MM.1S (cell line): ENCODE measurements around the gene KCNMA1.

Experiments
- DNase-seq: peaks from one replicate; pipeline ENCODE4 v3.0.0-alpha.2; 2015
- H2AFZ ChIP-seq: fragments of 300-600 bp; sonication (generic); 2 replicates; pipeline ENCODE4 v1.6.0; 2016; ENCODE audit warnings: antibody characterized with exemption, low read length
- H3F3A ChIP-seq: fragments of 300-600 bp; sonication (generic); 2 replicates; pipeline ENCODE4 v1.6.1; 2016; ENCODE audit warnings: mild to moderate bottlenecking, antibody characterized with exemption, low read length, moderate library complexity, mixed read lengths; ENCODE audit not compliant: insufficient read depth
- H3K27ac ChIP-seq: fragments of 300-600 bp; sonication (generic); 2 replicates; pipeline ENCODE4 v1.5.1; 2016; ENCODE audit warnings: mild to moderate bottlenecking, low read length
- H3K27me3 ChIP-seq: fragments of 300-600 bp; sonication (generic); replicated peaks from 2 replicates; pipeline ENCODE4 v1.6.0; 2016; ENCODE audit warnings: low read length; ENCODE audit not compliant: insufficient read depth
- H3K36me3 ChIP-seq: fragments of 300-600 bp; sonication (generic); replicated peaks from 2 replicates; pipeline ENCODE4 v1.6.1; 2016; ENCODE audit warnings: mild to moderate bottlenecking, low read length, mixed read lengths; ENCODE audit not compliant: insufficient read depth
- H3K4me1 ChIP-seq: fragments of 300-600 bp; sonication (generic); 2 replicates; pipeline ENCODE4 v1.6.1; 2016; ENCODE audit warnings: low read length, mixed read lengths
- H3K4me2 ChIP-seq: fragments of 300-600 bp; sonication (generic); 2 replicates; pipeline ENCODE4 v1.6.0; 2016; ENCODE audit warnings: low read depth, low read length
- H3K4me3 ChIP-seq: fragments of 300-600 bp; sonication (generic); 2 replicates; pipeline ENCODE4 v1.5.1; 2016; ENCODE audit warnings: low read length, mixed read lengths
- H3K79me2 ChIP-seq: fragments of 300-600 bp; sonication (generic); 2 replicates; pipeline ENCODE4 v1.6.1; 2016; ENCODE audit warnings: mixed run types, low read length, mixed read lengths
- H3K9ac ChIP-seq: fragments of 300-600 bp; sonication (generic); 2 replicates; pipeline ENCODE4 v1.6.1; 2016; ENCODE audit warnings: low read length, mixed read lengths
- H3K9me2 ChIP-seq: fragments of 300-600 bp; sonication (generic); replicated peaks from 2 replicates; pipeline ENCODE4 v1.6.1; 2016; ENCODE audit warnings: mild to moderate bottlenecking, low read length, mixed read lengths; ENCODE audit not compliant: insufficient read depth
- H3K9me3 ChIP-seq: fragments of 300-600 bp; sonication (generic); replicated peaks from 2 replicates; pipeline ENCODE4 v1.6.1; 2016; ENCODE audit warnings: mild to moderate bottlenecking, low read length, mixed read lengths; ENCODE audit not compliant: insufficient read depth
- H4K20me1 ChIP-seq: fragments of 300-600 bp; sonication (generic); 2 replicates; pipeline ENCODE4 v1.6.1; 2016; ENCODE audit warnings: mild to moderate bottlenecking, low read length, moderate library complexity, mixed read lengths; ENCODE audit not compliant: insufficient read depth
- EZH2 ChIP-seq: fragments of 300-600 bp; sonication (generic); optimal IDR thresholded peaks from 2 replicates; pipeline ENCODE3; 2017; ENCODE audit warnings: low read depth, mild to moderate bottlenecking, antibody characterized with exemption, low read length, mixed read lengths
- EZH2phosphoT487 ChIP-seq: fragments of 300-600 bp; sonication (generic); IDR thresholded peaks from 2 replicates; pipeline ENCODE4 v1.6.1; 2018; ENCODE audit warnings: antibody characterized with exemption, low read length
- TF ChIP-seq, protein P1 (sequence below): fragments of 300-600 bp; sonication (generic); IDR thresholded peaks from 2 replicates; pipeline ENCODE4 v1.5.1; 2016; ENCODE audit warnings: antibody characterized with exemption, low read length, mixed read lengths

KCNMA1 gene

GRCh38 chr10:77205135-77205534, 432.5 kb downstream of the KCNMA1 start:
- Histone ChIP-seq H3K27ac (no peak overlapping the region), H3K9me3 (no peaks in the 10 kb centered on the region), H3K9me2 (no peaks in the 10 kb centered on the region), H2AFZ (no peak overlapping the region), H3K4me3 (no peak overlapping the region), H3K36me3 (no peaks in the 10 kb centered on the region), H3F3A (no peaks in the 10 kb centered on the region), H3K4me2 (no peak overlapping the region), H4K20me1 (no peaks in the 10 kb centered on the region), H3K9ac (no peak overlapping the region), H3K4me1 (peaks cover 2% of the 10 kb centered on the region), H3K79me2 (no peaks in the 10 kb centered on the region), H3K27me3 (no peaks in the 10 kb centered on the region)
- TF ChIP-seq EZH2phosphoT487 (no peak), EZH2 (no peak)
- TF ChIP-seq, protein P1, sequence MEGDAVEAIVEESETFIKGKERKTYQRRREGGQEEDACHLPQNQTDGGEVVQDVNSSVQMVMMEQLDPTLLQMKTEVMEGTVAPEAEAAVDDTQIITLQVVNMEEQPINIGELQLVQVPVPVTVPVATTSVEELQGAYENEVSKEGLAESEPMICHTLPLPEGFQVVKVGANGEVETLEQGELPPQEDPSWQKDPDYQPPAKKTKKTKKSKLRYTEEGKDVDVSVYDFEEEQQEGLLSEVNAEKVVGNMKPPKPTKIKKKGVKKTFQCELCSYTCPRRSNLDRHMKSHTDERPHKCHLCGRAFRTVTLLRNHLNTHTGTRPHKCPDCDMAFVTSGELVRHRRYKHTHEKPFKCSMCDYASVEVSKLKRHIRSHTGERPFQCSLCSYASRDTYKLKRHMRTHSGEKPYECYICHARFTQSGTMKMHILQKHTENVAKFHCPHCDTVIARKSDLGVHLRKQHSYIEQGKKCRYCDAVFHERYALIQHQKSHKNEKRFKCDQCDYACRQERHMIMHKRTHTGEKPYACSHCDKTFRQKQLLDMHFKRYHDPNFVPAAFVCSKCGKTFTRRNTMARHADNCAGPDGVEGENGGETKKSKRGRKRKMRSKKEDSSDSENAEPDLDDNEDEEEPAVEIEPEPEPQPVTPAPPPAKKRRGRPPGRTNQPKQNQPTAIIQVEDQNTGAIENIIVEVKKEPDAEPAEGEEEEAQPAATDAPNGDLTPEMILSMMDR = no peak
- DNase-seq = no peak

DNA sequence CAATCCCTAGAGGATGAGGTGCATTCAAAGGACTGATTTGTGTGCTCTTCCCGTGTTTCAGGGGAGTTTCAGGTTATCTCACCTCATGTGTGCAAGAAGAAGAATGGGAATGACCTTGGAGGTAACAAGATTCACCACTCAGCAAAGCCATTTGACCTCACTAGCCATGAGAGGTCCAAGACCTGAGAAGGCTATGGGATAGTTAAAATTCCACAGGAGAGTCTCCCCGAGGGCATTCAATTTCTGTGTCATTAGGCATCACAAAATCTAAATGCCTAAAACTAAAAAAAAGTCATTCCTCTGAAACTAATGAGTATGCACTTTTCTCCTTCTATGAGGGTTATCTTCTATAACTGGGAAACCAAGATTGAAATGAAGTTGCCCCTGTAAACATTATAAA, 433.4 kb downstream of the KCNMA1 start:
- Histone ChIP-seq H3F3A (no peaks in the 10 kb centered on the region), H3K79me2 (no peaks in the 10 kb centered on the region), H3K4me2 (no peak overlapping the region), H3K27me3 (no peaks in the 10 kb centered on the region), H3K9me2 (no peaks in the 10 kb centered on the region), H3K4me1 (no peaks in the 10 kb centered on the region), H3K36me3 (no peaks in the 10 kb centered on the region), H3K9me3 (no peaks in the 10 kb centered on the region), H3K9ac (no peak overlapping the region), H2AFZ (no peak overlapping the region), H4K20me1 (no peaks in the 10 kb centered on the region), H3K27ac (no peak overlapping the region), H3K4me3 (no peak overlapping the region)
- TF ChIP-seq, protein P1 = no peak
- no peak for TF ChIP-seq EZH2phosphoT487
- TF ChIP-seq EZH2 = no peak
- DNase-seq = no peak

DNA sequence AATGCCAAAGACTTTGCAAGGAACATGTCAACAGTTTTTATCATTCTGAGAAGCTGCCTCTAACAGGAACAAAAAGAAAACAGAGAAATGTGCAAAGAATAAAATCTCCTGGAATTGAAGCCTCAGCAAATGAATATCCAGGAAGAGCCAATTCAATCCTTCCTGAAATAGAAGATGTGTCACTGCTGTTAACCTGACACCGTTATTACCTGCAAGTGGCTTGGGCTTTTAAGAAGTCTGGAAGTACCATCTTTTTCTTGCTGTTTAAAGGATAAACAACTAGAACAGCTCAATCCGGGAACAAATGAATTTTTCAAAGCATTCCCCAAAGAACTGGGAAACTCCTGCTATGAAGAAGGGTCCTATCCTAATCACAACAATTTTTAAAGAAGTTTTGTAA, 434.8 kb downstream of the KCNMA1 start:
- H3K27ac ChIP-seq = no peak overlapping the region
- peaks cover 4% of the 10 kb centered on the region for H3K4me1 ChIP-seq
- no peak overlapping the region for H3K4me3 ChIP-seq
- no peaks in the 10 kb centered on the region for H3K9me3 ChIP-seq
- TF ChIP-seq EZH2phosphoT487 = no peak
- TF ChIP-seq, protein P1 = no peak
- no peak for TF ChIP-seq EZH2
- H3K79me2 ChIP-seq = no peaks in the 10 kb centered on the region
- no peak overlapping the region for H2AFZ ChIP-seq
- H4K20me1 ChIP-seq = no peaks in the 10 kb centered on the region
- no peaks in the 10 kb centered on the region for H3K36me3 ChIP-seq
- H3K9ac ChIP-seq = no peak overlapping the region
- no peak overlapping the region for H3K4me2 ChIP-seq
- no peaks in the 10 kb centered on the region for H3K27me3 ChIP-seq
- DNase-seq = no peak
- H3F3A ChIP-seq = 0 out of 2 replicates have a peak, but pooled peaks cover under 1% of the 10 kb centered on the region
- H3K9me2 ChIP-seq = no peaks in the 10 kb centered on the region
